Daoy (cell line): ENCODE results near the gene ELMO3. TPM values are rescaled to one million over a fixed set of nuclear protein-coding genes. Genes with fewer than 3 reads are reported as not detected.

Experiments used
- DNase-seq: peaks from one replicate; pipeline ENCODE4 v3.0.0-alpha.2; 2015; ENCODE audit warnings: low read depth
- total RNA-seq: library from RNA; depleted of rRNA; stranded (reverse); fragments of >200 nt; shearing (Covaris generic); gene quantifications from 2 replicates; pipeline ENCODE4 v1.2.3, GENCODE V29; 2014

The ELMO3 gene
- total RNA-seq, 1 experiment from 2014 or later: 0.97 TPM

DNA sequence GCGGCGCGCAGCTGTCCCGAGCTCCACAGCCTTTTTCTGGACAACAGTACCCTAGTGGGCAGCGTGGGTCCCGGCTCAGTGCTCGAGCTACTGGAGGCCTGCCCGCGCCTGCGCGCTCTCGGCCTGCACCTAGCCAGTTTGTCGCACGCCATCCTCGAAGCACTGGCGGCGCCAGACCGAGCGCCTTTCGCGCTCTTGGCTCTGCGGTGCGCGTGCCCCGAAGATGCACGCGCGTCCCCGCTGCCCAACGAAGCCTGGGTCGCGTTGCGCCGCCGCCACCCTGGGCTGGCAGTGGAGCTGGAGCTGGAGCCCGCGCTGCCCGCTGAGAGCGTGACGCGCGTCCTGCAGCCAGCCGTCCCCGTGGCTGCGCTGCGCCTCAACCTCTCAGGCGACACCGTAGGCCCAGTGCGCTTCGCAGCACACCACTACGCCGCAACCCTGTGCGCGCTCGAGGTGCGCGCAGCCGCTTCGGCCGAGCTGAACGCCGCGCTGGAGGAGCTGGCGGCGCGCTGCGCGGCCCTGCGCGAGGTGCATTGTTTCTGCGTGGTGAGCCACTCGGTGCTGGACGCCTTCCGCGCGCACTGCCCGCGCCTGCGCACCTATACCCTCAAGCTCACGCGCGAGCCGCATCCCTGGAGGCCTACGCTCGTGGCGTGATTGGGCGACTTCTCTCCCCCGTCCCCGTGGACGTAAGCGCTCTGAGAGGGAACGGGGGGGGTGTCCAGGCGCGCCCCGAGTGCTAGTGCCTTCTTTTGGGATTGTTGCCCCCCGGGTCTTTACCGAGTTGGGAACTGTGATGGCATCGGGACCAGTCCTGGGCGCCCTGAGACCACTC is 35.5 kb upstream of the ELMO3 start:
- DNase-seq: peak; percentile 39

DNA sequence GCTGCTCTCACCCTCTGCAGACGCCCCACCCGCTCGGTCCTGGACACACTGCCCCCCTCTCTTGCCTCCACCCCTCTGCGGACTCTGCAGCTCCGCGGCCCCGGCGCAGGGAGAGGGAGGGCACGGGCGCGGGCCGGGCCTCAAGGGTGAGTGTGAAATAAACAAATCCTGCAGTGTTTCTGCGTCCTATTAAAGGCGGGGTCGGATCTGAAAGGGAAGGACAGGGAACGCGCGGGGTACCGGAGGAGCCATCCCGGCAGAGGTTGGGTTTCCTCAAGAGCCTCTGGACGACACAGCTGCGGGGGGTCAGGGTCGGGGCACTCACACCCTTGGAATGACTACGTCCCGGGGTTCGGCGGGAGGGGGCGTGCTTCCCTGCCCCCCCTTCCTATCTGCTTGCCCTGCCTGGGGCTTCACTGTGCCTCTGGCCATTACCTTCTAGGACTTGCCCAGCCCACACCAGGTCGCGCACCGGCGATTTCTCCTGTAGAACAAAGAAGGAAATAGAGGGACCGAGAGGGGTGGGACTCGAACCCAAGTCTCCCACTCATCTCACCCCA is 34.9 kb upstream of the ELMO3 start:
- no peak for DNase-seq

DNA sequence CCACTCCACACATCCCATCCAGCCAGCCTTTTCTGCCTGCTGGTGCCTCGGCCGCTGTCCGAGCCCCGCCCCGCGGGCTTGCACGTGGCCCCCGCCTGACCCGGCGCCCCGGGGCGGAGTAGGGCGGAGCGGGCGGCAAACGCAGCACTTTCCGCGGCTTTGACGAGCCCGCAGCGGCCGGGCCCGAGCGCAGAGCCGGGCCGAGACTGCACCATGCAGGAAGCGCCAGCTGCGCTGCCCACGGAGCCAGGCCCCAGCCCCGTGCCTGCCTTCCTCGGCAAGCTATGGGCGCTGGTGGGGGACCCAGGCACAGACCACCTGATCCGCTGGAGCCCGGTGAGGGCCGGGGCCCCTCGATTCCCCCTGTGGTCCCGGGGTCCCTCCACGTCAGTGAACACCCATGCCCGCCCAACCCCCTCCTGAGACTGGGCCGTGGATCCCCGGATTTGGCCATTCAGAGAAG is 34.3 kb upstream of the ELMO3 start, which contains the start of gene HSF4:
TSS of gene HSF4 (plus strand) at position 147 of the 463 bp plus-strand sequence. CDS start at position 214, 67 bp downstream.
- DNase-seq: no peak

DNA sequence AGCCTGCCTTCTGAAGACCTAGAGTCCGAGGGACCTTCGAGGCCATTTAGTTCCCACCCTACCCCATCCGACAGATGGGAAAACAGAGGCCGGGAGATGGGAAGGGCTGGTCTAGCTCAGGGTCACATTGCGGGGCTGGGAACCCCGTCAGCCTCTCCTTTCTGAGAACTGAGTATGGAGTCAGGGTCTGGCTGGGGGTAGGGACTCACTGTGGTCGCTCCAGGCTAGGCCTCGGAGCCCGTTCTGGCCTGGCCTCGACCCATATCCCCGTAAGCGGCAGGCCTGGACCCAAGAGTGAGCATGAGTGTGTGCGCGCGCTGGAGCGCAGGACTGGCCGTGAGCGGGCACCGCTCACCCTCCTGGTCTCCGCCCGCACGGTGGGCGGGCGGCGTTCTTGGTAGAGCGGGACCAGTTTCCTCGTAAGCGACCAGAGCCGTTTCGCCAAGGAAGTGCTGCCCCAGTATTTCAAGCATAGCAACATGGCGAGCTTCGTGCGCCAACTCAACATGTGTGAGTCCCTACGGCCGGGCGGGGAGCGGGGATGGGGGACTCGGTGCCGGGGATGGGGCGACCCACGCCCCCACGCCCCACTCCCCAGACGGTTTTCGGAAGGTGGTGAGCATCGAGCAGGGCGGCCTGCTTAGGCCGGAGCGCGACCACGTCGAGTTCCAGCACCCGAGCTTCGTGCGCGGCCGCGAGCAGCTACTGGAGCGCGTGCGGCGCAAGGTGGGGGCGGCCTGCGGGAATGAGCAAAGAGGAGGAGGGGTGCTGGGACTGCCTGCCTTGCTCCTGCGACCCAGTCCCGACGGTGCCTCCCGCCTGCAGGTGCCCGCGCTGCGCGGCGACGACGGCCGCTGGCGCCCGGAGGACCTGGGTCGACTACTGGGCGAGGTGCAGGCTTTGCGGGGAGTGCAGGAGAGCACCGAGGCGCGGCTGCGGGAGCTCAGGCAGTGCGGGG is 33.5 kb upstream of the ELMO3 start:
- DNase-seq: no peak

DNA sequence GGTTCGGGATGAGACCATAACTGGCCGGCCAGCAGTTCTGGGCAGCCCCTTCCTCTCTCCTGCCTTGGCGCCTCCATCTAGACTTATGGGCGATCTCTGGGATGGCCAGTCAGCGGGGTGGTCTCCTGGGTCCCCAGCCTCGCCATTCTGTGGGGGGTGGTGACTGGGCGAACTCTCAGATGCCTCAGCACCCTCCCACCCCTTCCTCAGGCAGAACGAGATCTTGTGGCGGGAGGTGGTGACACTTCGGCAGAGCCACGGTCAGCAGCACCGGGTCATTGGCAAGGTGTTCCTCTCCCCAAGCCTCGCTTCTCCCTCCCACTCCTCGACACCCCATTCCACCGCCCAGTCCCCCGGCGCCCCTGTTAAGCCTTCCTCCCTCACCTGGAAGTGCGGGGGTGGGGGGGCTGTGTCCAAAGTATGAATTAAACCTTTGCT is 32.8 kb upstream of the ELMO3 start:
- no peak for DNase-seq

DNA sequence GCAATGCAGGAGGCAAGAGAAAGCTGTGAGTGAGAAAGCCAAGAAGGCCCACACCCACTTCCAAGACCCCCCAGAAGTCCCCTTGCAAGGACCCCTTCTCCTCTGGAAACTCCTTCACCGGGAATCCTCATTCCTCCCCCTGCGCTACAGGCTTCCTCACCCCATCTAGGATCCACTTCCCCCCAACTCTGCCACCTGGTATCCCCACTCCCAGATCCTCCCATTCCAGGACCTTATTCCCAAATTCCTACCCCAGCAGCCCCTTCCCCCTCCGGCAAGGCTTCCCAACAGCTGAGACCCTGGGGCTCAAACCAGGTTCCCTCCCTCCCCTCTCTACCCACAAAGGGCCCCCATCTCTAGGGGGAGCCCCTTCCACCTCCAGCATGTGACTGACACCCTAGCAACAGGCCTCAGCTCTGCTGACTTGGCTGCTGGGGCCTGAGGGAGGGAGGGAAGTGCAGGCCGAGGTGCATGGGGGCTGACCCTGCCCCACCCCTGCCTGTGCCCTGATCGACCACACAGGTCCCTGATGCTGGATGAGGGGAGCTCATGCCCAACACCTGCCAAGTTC is 32.2 kb upstream of the ELMO3 start:
- DNase-seq: no peak

DNA sequence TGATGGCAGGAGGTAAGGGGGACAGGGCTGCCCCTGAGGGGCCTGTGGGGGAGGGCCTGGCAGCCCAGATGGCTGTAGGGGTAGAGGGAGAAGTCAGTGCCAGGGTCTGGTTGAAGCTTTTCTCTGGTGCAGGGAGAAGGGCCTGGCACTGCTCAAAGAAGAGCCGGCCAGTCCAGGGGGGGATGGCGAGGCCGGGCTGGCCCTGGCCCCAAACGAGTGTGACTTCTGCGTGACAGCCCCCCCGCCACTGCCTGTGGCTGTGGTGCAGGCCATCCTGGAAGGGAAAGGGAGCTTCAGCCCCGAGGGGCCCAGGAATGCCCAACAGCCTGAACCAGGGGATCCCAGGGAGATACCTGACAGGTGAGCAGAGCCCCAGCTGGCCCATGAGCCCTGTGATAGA is 31.3 kb upstream of the ELMO3 start:
- no peak for DNase-seq

DNA sequence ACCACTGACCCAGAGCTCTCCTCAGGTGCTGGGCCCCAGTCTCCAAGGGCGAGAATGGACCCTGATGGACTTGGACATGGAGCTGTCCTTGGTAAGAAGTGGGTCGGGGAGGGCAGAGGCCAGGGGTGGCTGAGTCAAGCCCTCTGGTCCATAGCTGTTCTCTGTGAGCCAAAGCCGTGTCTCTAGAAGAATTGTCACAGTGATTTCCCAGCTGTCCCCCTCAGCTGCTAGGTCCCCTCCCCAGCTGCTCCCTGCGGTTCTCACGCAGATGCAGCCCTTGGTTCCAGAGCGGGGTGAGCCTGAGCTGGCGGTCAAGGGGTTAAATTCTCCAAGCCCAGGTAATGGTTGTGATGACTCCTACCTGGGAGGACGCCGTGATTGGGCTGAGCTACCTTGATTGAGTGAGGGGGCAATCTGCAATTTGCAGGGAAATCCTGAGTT is 29.9 kb upstream of the ELMO3 start:
- DNase-seq: no peak

DNA sequence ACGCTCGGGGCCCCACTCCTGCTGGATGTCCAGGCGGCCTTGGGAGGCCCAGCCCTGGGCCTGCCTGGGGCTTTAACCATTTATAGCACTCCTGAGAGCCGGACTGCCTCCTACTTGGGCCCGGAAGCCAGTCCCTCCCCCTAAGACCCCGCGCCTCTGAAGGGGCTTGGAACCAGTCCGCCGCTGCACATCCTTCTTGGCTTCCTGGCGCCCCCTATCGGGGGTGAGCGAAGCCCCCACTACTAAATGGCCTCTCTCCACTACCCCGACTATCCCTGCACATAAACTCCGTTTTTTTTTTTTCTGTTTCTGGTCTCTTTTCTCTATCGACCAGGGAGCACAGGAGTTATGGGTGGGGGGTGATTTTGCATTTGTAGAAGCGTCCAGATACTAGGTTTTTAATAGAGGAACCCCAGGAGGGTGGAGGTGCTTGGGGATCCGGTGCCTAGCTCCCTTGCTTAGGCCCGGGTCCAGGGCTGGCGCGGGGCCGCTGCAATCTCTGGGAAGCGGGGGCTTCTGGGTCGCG is 29.2 kb upstream of the ELMO3 start:
- DNase-seq: peak; percentile 51

DNA sequence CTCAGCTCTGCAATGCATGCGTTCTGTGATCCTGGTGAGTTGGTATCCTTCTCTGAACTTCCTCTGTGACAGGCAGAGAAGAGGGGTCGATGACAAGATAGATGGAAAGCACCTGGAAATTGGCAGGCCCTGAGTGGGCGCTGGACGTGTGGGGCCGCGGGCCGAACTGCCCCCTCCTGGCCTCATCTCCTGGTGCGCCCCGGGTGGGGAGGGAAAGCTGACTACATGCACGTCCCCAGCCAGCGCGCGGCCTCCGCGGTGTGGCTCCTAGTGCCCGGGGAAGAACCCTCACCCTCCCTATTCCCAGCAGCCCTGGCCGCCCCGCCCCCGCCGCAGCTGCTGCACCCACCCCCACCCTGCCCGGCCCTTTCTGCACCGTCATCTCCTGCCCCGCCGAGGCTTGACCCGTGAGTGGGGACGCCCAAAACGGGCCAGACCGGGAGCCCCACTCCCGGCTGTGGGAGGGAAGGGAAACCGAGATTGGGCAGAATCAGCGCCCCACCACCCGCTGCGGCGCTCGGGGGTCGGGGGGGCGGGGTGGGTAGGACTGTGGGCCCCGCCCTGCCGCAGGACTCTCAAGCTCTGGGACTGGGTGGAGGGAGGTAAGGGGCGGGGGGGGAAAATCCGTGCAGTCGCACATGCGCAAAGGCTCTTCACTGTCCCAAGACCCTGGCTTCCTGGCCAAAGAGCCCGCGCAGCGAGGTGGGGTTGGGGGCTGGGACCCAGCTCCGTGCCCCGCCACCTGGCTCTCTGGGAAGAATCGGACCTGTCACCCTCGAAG is 28.6 kb upstream of the ELMO3 start, which contains the start of gene NOL3:
TSS of gene NOL3 (plus strand) at position 371 of the 781 bp plus-strand sequence.
- peak; percentile 82 for DNase-seq

DNA sequence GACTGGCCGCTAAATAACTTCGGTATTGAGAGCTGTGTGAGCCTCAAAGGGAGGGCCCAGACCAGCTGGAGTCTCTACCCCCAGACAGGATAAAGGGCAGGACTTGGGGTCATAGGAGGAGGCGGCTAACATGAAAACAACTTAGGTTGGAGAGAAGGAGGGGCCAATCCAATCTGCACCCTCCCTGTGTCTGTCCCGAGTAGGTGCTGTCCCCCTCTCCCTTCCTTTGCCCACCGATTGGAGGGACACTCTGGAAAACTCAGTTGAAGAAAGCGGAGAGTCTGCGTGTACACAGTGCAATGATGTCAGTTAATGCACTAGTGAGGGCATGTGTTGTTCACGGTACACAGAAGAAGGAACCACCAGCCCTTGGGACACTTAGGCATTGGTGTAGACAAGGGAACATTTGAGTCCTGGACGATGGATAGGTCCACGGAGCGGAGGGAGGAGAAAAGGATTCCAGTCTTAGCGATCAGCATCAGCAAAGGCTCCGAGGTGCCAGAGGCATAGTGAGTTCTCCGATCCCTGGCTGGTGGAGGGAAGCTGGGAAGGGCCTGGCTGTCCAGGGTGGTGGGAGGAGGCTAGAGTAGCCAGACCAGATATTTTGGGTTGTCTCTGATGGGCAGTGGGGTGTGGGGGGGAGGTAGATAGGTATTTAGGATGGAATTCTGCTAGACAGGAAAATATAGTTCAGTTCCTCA is 27.8 kb upstream of the ELMO3 start:
- no peak for DNase-seq

DNA sequence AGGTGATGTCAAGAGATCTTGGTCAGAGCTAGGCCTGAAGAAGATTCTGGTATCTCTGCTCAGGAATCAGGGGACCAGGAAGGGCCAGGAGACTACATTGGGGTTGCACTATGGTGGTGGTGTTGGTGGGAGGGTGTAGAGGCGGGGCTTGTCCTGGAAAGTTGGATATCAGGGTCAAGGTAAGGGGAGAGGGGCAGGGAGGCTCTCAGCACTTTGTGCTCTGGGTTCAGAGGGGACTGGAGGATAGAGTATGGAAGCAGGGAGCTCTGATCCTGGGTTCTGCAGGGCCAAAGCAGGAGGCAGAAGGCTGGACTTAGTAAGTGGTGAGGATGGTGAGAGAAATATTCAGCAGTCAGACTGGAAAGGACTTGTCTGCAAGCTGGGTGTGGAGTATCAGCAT is 25.6 kb upstream of the ELMO3 start:
- no peak for DNase-seq

DNA sequence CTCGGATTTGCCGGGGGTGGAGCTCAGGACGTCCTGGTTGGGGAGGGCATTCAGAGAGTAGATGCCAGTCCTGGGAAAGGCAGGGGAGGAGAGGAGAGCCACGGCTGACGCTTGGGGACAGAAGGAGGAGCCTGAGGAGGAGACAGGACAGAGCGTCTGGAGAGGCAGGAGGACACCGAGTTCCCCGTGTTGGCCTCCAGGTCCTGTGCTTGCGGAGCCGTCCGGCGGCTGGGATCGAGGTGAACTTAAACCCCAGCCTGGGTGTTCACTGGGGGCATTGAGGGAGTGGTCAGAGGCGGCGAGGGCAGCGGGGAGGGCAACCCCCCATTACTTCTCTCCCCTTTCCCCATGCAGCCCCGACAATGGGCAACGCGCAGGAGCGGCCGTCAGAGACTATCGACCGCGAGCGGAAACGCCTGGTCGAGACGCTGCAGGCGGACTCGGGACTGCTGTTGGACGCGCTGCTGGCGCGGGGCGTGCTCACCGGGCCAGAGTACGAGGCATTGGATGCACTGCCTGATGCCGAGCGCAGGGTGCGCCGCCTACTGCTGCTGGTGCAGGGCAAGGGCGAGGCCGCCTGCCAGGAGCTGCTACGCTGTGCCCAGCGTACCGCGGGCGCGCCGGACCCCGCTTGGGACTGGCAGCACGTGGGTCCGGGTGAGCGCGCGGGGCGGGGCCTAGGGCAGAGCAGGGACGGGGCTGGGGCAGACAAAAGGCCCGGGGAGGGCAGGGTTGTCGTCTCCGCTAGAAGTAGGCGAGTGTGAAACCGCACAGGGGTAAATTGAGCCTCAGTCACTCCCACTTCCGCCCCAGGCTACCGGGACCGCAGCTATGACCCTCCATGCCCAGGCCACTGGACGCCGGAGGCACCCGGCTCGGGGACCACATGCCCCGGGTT is 24.9 kb upstream of the ELMO3 start:
- DNase-seq: peak; percentile 91

DNA sequence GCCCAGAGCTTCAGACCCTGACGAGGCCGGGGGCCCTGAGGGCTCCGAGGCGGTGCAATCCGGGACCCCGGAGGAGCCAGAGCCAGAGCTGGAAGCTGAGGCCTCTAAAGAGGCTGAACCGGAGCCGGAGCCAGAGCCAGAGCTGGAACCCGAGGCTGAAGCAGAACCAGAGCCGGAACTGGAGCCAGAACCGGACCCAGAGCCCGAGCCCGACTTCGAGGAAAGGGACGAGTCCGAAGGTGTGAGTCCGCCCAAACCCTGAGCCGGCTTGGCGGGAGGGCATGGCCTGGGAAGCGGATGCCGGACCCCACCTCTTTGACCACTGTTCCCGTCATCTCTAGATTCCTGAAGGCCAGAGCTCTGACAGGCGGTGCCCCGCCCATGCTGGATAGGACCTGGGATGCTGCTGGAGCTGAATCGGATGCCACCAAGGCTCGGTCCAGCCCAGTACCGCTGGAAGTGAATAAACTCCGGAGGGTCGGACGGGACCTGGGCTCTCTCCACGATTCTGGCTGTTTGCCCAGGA is 24.2 kb upstream of the ELMO3 start:
- no peak for DNase-seq

DNA sequence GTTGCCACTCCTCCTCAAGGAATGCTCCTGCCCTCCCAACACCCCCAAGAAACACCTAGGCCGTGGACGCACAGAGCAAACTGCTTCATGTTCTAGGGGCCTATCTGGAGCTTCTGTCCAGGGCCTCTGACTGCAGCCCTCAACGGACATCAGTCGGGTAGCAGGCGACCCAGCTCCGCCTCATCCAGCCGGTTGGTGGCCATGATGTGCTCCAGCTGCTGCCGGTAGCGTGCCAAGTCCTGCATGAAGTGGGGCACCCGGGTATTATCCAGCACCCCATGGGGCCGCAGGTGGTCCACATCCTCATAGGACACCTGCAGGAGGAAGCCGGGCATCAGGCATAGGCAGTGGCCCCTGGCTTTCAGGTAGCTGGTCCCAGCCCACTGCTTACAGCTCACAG is 22.3 kb upstream of the ELMO3 start:
- DNase-seq: no peak

DNA sequence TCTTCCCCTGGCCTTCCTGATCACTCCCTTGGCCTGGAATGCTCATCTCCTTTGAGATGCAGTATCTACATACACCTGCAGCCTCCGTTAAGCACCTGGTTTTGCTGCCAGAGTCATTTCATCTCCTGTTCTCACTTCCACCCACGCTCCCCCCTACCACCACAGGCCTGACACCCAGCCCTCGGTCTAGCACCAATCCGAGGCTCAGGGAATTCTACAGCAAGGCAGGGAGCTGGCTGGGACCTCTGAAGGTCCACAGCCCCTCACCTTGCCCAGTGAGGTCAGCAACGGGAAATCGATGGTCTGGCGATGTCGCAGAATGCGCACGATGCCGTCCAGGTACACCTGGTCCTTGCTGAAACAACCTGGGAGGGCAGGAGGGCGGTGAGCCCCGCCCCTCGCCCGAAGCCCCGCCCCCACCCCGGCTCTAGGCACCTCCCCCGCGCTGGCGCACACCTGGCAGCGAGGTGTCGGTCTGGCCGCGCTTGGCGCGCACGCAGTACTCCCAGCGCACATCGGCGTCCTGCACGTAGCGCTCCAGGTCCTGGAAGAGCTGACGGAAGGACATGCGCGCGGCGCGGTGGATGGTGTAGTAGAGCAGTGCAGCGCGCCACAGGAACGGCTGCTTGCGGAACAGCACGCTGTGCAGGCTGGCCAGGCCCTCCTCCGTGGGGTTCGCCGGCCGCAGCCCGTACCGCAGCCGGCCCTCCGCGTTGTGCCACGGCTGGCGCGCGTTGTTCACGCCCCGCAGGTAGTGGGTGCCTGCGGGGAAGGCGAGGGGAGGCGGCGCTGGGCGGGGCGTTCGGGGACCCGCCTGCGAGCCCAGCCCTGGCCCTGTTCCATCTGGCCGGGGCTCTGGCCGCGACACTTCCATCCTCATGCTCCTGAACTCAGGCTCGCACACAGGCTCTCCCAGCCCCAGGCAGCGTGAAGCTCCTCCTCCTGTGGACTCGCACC is 20.9 kb upstream of the ELMO3 start:
- peak; percentile 39 for DNase-seq

DNA sequence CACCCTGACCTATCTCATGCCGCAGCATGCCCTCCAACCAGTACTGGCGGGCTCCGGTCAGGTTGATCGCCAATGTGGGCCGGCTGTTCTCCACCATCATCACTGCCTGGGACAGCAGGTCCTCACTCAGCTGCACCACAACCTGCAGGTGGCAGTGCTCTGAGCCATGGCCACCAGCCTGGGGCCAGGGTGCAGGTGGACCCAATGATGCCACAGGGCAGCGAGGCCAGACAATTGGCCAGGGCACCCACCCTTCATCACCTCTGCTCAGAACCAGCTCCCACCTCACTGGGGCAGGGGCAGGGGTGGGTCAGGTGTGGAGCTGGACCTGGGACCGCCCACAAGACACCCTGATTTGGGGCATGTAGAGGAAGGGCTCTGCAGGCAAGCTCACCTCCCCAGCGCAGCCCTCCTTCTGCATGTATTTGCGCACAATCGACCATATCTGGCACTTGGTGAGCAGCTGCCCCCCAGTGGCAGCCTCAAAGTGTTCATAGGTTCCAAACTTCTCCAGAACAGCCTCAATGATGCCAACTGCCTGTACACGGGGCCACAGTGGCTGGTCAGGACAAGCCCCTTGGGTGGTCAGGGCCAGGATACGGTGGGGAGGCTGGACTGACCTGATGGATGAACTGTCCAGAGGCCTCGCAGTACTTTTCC is 19.4 kb upstream of the ELMO3 start:
- no peak for DNase-seq
